ENCODE data around the gene SGIP1. TPM values are rescaled to one million over a fixed set of nuclear protein-coding genes. Genes with fewer than 3 reads are reported as not detected.

Gene SGIP1
- total RNA-seq, 1 donor from 2014 or later, result 45.2 TPM

- no peak for DNase-seq (ENCODE audit: low spot score in 2 of 2)
- no peak for FAIRE-seq
Observed at GRCh38 chr1:66597500-66597899, 63.5 kb downstream of the SGIP1 start.

DNA sequence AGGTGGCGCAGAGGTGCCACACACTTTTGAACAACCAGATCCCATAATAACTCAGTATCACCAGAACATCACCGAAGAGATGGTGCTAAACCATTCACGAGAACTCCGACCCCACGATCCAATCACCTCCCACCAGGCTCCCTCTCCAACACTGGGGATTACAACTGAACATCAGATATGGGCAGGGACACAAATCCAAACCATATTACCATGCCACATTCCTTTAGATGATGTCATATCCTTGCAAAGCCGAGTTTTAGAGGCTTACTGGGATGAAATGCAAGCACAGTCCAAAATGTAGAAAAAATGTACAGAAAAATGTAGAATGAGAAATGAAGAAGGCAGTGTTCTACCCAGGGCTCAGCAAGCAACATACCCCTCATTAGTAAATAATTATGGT, 64.7 kb downstream of the SGIP1 start:
- no peak for FAIRE-seq

DNA sequence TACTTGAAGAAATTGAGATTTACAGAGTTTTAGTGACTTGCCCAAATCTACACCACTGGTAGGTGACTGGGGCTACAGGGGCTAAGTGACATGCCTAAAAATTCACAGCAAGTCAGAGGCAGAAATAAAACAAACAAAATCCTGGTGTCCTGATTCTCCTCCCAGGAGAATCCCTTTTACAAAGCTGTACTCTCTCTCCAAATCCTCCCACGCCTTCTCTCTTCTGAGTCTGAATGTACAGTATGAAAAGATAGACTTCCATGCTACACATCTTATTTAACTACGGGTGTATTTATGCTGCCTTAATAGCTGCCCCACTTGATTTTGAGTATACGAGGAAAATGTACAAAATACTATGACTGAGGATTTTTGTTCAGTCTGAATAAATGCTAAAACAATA, 65.4 kb downstream of the SGIP1 start:
- DNase-seq (ENCODE audit: low spot score in 2 of 2), result no peak
- no peak for FAIRE-seq

More for the DNA sequence above, 64.7 kb downstream of the SGIP1 start:
- DNase-seq (ENCODE audit: low spot score in 2 of 2), result no peak

DNA sequence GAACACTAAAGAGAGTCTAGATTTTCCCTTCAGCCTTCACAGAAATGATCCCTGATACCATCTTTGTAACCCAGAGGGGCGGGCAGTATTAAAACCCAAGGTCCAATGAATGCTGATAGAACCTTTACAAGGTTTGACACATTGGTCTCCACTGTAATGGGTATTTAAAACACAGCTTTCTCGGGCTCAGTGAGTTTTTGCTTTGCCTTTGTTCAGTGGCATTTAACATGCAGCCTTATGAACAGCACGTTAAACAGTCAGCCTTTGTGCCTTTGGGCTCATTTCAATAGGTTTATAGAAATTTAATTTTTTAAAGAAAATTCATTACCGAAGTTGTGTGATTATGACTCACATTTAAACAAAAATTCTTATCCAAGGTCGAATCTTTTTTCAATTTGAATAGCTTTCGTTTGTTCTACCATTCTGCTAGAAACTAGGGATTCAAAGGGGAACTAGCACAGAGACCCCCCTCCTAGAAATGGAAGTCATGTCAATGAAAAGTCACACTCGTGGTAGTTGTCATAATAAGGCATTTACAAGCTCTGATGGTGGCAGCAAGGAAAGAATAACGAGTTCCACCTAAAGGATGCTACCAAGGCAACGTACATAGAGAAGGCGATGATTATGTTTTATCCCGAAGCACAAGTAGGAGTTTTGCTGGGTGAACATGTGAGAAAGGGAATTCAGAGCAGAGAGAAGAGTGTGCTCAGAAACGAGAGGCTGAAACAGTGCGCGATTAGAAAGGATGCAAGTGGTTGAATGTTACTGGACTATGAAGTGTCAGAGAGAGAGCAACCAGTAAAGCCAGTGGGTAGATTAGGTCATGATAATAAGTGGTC, 66.2 kb downstream of the SGIP1 start:
- no peak for DNase-seq (ENCODE audit: low spot score in 2 of 2)
- no peak for FAIRE-seq

GRCh38 chr1:66605419-66605997, 71.6 kb downstream of the SGIP1 start:
- no peak for FAIRE-seq
- DNase-seq (ENCODE audit: low spot score in 2 of 2), result no peak

- DNase-seq (ENCODE audit: low spot score in 2 of 2) (no peak), FAIRE-seq (no peak)
Observed at GRCh38 chr1:66606362-66607065, 72.6 kb downstream of the SGIP1 start.

DNA sequence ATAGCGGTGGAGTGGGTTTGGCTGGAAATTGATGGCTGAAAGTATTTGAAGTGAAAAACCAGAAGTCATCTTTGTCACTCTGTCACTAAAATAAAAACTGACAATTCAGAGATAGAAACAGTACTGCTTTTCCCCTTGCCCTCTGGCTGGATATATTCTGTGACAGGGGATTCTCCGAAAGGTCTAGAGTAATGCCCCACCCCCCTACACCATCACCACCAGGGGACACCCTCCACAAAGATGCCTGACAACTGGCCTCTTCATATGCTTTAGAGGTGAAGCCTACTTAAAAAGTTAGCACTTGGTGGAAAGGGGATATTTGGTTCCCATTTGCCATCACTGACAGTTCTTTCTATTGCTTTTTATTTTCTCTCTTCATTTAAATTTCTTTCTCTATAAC, 73.5 kb downstream of the SGIP1 start:
- no peak for FAIRE-seq
- DNase-seq (ENCODE audit: low spot score in 2 of 2), result no peak

DNA sequence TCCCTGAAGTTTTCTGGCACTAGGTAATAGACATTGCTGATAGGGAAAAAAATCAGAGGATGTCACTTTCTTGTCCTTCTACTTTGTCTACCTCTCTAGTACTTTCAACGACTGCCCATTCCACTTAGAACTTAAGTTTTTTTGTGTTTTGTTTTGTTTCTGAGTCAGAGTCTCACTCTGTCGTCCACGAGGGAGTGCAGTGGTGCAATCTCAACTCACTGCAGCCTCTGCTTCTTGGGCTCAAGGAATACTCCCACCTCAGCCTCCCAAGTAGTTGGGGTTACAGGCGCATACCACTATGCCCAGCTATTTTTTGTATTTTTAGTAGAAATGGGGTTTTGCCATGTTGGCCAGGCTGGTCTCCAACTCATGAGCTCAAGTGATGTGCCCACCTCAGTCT, 79.2 kb downstream of the SGIP1 start:
- no peak for DNase-seq (ENCODE audit: low spot score in 2 of 2)
- no peak for FAIRE-seq

DNA sequence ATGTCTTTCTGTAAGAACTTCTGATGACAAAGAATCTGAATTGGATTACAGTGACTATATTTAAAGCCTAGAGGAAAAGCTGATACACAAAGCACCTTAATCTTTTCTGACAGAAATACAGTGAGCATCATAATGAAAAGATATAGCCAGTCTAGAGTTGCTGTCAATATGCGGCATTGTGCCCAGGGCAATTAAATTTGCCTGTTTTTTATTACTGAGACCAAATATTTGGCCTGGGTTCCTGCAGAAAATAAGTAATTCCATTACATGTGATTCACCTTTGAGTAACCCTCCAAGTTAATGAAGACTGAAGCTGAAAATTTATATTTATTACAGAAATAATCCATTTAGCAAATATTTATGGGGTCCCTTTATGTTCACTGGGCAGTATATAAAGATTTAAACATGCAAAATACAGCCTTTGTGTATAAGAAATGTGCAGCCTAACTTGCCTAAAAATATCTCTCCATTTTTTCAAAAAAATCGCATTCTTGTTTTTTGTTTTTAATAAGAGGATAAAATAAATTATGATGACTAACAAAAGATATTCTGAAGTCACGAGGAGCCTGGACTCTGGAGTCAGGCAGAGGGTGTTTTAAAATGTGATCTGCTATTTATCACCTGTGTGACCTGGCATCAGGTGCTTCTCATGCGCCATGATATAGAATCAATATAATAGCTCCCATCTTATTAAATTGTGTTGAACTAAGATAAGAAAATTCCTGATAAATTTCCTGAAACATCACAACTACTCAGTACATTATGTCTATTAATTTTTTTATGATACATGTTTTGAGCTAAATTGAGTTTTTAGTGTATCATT, 83.6 kb downstream of the SGIP1 start:
- no peak for FAIRE-seq
- DNase-seq (ENCODE audit: low spot score in 2 of 2), result no peak

GRCh38 chr1:66618390-66618789, 84.4 kb downstream of the SGIP1 start:
- FAIRE-seq (no peak), DNase-seq (ENCODE audit: low spot score in 2 of 2) (no peak)

DNA sequence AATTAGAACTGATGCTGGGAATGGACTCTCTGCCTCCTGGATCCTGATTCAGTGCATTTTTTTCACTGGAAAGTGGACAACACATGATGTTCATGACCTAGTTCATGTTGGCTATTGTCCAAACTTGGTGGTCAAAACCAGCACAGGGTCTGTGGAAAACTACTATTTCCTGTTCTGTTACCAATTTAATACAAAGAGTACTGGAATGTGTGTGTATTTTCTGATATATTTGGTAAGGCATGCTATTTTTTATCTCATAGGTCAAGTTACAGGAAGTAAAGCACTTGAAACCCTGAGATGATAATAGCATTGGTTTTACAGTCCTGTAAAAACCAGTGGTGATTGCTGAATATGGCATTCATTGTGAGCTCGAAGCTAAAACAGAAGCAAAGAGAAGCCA, 89.9 kb downstream of the SGIP1 start:
- no peak for FAIRE-seq
- DNase-seq (ENCODE audit: low spot score in 2 of 2), result no peak

GRCh38 chr1:66624412-66625060, 90.6 kb downstream of the SGIP1 start:
- FAIRE-seq, result no peak
- DNase-seq (ENCODE audit: low spot score in 2 of 2), result no peak

DNA sequence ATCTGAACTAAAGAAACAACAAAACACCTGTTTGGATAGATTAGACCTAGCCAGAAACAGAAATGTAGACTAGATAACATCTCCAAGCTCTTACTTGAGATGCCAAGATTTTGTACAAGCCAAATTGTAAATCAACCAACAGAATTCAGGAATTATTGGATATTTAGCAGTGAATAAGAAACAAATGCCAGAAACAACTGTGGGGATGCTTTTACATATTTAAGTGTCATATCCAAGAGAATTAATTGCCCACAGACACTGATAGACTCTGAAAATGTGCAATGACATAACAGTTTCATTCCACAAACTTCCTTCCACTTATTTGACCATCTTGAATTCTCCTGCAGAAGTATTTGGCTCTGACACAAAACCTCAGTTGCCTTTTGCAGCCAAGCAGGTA, 92.3 kb downstream of the SGIP1 start:
- no peak for DNase-seq (ENCODE audit: low spot score in 2 of 2)
- FAIRE-seq, result no peak

GRCh38 chr1:66628926-66629325, 95.0 kb downstream of the SGIP1 start:
- no peak for DNase-seq (ENCODE audit: low spot score in 2 of 2)
- FAIRE-seq, result no peak

DNA sequence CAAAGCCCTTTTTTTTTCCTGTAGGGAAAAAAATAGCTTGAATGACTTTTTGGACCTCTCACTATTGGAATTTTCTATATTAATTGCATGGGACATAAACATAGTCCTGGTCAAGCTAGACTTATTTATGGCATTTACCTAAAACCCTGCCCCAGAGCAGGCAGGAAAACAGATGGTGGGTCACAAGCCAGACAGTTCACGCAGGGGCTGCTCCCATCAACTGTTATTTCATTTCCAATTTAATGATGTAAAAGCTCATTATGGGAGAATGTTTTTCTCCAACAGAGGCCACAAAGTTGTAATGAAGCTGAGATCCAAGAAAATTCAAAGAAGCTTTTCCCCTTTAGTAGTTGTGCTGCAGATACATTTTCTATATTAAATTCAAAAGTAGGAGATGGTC, 99.2 kb downstream of the SGIP1 start:
- FAIRE-seq (no peak), DNase-seq (ENCODE audit: low spot score in 2 of 2) (no peak)

GRCh38 chr1:66637146-66637545, 103.2 kb downstream of the SGIP1 start:
- DNase-seq (ENCODE audit: low spot score in 2 of 2) (no peak), FAIRE-seq (no peak)

DNA sequence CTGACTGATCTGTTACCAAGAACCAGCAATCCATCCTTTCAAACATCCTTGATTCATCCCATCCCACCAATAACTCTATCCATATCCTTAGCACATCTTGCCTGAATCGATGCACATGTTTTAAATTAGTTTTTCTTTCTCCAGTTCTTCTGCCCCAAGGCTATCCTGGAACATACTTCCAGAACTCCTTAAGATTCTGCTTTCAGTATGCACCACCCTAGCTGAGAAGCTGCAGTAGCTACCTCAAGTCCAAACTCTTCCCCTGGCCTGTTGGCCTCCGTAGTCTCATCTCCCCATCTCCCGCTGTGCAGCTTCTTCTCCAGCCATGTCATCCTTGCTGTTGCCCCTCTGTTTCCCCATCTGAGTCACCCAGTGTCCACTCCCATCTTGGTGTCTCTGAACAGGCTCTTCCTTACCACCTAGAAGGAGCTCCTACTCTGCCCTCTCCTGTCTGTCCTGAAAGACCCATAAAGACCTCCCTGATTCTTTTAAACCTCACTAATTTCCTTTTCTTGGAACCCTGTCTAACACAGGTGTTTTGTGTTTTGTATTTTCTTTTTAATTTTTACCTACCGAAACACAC, 108.0 kb downstream of the SGIP1 start:
- no peak for DNase-seq (ENCODE audit: low spot score in 2 of 2)
- FAIRE-seq, result no peak

GRCh38 chr1:66642992-66643391, 109.0 kb downstream of the SGIP1 start:
- FAIRE-seq, result no peak
- no peak for DNase-seq (ENCODE audit: low spot score in 2 of 2)

- FAIRE-seq (no peak), DNase-seq (ENCODE audit: low spot score in 2 of 2) (no peak)
Observed at GRCh38 chr1:66644331-66644730, 110.4 kb downstream of the SGIP1 start.
